Activated CD4-positive, alpha-beta T cell treated with anti-CD3 and anti-CD28 coated beads for 48 hours (primary cell): ENCODE results near the gene TMEM170A.
"Not testable (repeated sequence)": the region's sequence is repeated elsewhere in the genome, so short reads cannot be mapped to it uniquely, and the experiment has no call there.

Source experiments
- DNase-seq: peaks from one replicate; pipeline ENCODE4 v3.0.0-alpha.2; 2020

Gene TMEM170A

DNA sequence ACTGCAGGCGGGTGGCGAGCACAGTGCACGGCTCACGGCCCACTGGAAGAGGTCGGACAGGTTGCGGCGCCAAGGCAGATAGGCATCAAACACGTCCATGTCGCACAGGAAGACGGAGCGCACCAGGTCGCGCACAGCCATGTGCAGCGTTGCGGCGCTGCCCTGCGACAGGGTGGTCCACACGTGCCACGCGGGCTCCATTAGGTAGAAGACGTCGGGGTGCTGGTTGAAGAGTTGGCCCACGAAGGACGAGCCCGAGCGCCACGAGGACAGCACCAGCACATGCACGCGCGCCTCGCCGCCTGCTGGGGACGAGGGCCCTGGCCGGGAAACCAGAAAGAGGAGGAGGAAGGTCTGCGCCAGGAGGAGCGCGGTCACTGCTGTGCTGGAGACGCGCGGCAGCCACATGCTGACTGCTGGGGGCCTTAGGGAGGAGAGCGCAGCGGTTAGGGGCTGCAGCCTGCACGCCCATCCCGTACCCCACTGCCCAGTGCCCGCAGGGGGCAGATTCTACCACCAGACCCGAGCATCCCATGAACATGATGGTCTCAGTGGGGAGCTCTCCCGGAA, 15.0 kb upstream of the TMEM170A start:
- no peak for DNase-seq

DNA sequence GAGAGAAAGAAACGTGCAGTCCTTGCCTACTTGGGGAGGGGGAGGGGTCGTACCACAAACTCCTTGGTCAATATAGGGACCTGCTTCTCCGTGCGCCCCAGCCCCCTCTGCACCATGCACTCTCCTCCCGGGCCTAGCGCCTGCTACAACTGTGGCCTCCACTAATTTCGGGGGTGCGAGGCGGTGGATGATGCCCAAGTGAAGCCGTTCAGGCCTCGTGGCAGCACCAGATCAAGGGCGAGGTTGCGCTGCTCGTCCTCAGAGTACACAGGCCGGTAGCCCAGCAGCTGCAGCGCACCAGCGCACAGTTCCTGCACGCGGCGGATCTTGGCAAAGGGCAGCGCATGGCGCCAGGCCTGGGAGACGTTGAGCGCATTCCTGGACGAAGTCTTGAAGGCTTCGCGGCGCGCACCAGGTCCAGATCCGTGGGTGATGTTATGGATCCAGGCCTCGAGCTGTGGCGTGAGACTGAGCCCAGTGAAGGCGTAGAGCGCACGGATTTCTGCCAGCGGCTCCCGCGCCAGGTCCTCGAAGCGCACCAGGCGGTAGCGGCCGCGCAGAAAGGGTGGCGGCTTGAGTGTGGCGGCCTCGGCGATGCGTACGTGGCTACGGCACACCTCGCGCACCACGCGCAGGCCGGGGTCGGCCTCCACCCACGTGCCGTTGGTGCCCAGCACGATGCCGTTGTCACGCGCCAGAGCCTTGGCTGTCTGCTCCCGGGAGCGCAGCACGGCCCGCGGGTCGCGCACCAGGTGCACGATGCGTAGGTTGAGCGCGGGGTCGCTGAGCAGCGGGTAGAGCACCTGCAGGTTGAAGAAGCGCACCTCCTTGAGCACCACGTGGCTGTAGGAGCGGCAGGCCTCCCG, 14.2 kb upstream of the TMEM170A start:
- no peak for DNase-seq

DNA sequence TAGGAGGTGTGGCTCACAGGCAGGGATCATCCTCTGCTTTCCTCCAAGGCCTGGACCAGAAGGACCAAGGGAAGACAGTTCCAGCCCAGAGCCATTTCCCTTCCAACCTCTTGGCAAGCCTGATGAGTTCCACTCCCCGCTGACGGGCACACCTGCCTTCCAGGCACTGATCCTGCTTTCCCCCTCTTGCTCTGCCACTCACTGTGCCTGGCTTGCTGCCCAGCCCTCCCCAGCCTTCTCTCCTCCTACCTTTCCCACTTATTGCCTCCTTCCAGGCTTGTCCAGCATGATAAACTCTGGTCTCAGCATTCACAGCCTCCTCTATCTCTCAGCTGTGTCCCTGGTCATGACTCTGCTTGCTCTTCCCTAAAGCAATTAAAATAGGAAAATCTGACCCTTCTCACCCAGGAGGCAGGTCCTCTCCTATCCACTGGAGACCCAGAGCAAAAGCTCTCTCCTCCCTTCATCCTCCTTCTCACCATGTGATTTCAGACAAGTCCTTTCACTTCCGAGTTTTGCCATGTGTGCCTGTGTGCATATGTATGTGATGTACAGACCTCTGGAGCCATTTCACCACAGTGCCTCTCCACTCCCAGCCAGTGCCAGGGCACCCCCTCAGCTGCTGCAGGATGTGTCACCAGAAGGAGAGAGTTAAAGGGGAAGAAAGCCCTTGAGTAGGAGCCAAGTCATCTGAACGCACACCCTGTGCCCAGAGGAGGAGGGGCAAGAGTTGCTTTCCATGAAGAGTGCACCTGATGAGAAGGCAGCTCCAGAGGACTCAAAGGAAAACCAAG, 13.4 kb upstream of the TMEM170A start:
- DNase-seq = no peak

DNA sequence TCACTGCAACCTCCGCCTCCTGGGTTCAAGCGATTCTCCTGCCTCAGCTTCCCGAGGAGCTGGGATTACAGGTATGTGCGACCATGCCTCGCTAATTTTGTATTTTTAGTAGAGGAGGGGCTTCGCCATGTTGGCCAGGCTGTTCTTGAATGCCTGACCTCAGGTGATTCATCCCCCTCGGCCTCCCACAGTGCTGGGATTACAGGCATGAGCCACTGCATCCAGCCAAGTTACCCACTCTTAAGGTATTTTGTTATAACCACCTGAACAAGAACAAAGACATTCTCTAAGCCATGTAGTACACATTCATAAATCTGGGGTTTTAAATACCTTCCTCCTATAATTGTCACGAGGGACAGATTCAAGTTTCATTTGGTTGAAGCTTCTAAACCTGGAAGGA, 12.3 kb upstream of the TMEM170A start:
- no peak for DNase-seq

- DNase-seq = no peak
Observed at GRCh38 chr16:75475420-75475847, 10.9 kb upstream of the TMEM170A start.

DNA sequence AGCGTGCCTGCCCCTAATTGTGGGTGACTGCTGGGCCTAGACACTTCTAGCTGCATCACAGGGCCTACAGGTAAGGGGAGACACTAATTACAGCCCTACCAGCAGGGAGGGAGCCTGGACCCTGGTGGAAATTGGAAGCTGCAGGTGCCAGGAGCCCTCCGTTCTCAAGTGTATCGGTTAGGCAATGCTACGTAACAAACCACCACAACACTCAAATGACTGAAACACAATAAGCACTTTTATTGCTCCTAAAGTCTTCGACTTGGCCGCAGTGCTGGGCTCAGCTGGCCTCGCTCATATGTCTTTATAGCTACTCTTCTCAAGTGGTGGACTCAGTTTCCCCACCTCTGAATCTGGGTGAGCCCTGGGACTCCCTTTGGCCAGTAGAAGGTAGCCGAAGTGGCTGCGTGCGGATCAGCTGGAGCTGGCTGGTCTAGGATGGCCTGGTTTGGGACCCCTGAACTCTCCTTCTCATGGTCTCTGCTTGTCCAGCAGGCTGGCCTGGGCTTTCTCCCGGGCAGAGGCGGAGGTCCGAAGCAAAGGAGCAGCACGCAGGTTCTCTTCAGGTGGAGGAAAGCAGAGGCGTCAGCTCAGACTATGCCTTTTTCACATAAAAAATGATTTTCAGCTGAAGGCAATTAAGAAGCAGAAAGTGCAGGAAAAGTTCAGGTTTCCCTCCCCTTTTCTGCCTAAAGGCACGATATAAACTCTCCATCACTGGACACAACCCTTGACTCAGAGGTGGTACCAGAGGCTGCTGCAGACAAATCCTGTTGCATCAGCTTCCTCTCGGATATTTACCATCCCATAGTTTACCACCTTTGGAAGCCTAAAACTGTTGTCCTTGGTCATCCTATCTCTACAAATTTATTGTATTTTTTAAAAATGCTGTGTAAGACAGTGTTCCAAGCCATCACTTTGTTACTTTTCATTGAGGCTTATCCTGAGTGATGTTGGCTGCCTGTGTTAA, 8.7 kb upstream of the TMEM170A start:
- no peak for DNase-seq

- peak; percentile 29 for DNase-seq
Observed at GRCh38 chr16:75471723-75472633, 7.5 kb upstream of the TMEM170A start.

DNA sequence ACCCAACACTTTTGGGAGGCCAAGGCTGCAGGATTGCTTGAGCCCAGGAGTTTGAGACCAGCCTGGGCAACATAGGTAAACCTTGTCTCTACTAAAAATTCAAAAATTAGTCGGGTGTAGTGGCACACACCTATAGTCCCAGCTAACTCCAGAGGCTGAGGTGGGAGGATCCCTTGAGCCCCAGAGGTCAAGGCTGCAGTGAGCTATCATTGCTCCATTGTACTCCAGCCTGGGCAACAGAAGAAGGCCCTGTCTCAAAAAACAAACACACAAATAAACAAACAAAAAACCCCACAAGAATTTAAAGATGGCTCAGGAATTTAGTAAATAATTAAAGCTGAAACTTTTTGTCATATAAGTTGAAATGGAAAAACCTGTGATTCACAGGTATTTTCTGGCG, 2.3 kb upstream of the TMEM170A start:
- DNase-seq = no peak

GRCh38 chr16:75463389-75464121, 934 bp downstream of the TMEM170A start:
- peak; percentile 38 for DNase-seq

- no peak for DNase-seq
Observed at GRCh38 chr16:75462806-75463205, 1.7 kb downstream of the TMEM170A start.

GRCh38 chr16:75461575-75461974, 2.9 kb downstream of the TMEM170A start:
- DNase-seq = no peak

DNA sequence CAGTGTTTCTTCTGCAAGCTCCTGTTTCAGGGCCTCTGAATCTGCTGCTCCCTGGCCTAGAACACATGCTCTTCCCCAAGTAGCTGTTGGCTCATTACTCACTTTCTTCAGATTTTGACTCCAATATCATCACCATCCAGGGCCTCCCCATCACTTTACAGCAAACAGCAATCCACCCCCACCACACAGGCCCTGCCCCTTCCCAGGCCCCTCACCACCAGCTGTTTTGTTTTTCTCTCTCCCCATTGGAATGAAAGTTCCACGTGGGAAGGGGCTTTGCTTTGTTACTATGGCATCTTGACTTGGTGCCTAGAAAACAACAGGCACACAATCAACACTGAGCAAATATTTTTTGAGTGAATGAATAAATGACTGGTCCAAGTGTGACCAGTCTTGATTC, 4.0 kb downstream of the TMEM170A start:
- DNase-seq = no peak

GRCh38 chr16:75459691-75460090, 4.8 kb downstream of the TMEM170A start:
- DNase-seq = no peak

DNA sequence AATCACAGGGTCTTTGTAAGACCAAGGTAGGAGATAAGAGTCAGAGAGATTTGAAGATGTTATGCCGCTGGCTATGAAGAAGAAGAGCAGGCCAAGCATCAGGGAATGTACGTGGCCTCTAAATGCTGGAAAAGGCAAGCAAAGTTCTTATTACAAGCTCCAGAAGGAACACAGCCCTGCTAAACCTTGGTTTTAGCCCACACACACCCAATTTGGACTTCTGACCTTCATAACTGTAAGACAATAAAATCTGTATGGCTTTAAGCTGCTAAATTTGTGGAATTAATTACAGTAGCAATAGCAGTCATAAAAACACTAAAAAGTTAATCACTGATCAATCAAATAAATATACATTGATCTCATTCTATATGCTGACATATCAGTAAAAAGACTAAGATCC, 6.0 kb downstream of the TMEM170A start:
- no peak for DNase-seq

DNA sequence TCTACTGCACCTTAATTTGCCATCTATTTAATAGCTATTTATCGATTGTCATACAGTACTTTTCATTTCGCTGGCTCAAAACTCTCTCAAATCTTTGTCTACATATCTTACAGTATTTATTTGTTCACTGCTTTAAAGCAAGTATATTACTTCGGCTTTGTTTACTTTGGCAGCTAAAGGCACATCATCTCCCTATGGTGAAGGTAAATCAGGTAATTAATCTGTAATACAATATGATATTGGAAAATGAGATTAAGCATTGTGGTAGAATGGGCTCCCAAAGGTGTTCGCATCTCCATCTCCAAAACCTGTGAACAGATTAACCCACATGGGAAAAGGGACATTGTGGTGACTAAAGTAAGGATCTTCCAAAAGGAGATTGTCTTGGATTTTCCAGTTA, 6.5 kb downstream of the TMEM170A start:
- no peak for DNase-seq

DNA sequence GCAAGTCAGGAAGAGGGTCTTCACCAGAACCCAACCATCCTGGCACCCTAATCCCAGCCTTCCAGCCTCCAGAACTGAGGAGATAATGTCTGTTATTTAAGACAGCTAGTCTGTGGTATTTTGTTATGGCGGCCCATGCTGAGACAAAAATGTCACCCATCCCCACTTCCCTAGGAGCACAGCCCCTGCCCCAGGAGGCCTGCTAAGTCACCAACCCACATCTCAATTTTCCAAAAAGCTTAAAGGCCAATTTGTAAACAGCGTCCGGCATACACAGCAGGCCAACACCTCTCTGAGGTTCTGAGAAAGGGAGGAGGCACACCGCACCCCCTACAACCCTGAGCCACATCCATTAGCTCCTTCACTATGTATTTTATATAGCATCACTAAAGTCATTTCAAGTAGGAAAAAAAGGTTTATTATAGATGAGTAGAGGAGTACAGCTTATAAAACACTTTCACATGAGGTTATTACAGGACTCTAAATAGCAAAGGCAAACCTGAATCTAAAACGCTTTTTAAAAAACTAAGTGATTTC, 6.9 kb downstream of the TMEM170A start:
- no peak for DNase-seq

DNA sequence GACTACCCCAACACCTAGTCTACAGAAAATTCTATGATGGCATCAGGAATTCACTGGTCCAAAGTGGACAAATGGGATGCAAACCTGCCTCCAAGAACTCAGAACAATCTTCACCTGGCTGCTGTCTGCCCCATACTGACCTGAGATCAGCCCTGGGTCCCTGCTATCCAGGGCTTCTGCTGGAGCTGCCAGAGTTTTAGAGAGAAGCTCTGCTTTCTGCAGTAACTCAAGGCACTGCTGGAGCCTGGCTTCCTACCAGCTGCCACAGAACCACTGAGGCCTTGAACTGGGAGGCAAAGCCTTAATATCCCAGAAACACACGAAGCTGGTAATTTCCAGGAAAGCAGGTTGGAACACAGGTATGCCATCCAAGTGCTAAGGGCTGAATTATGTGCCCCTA, 7.5 kb downstream of the TMEM170A start:
- DNase-seq = no peak

DNA sequence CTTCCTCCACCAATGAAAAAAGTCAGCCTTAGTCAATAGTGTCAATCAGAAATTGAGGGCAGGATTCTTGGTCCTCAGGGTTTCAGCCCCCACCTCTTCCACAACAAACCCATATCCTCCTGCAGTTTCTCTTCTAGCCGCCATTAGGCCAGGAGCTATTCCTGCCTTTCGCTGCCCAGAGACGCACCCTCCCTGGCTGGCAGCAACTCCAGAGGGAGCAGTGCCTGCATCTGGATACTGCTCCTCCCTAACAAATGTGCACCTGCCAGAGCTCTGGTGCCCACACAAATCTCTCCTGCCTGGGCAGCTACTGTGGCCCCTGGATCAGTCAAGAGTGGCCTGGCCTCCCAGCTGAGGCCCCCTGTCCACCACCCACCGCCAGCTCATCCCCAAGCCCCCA, 8.0 kb downstream of the TMEM170A start:
- DNase-seq = not testable (repeated sequence)

DNA sequence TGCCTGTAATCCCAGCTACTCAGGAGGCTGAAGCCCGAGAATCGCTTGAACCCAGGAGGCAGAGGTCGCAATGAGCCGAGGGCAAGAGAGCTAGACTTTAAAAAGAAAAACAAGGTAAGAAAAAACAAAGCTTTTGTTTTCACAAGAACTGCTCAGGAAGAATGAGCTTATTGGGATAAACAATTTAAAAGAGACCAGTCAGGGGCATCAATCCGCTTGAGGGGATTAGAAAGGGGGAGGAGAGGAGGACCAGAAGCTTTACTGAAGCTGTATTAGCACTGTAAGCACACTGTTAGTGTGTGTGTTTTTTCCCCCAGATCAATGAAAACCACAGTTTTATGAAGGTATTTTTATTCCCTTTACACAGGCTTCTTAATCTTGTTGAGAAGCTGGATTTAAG, 8.8 kb downstream of the TMEM170A start:
- DNase-seq = no peak

GRCh38 chr16:75452464-75453190, 11.9 kb downstream of the TMEM170A start:
- DNase-seq = no peak
